Esophagus muscularis mucosa (tissue), 4 donors: ENCODE results near the gene RAD51B. TPM values are rescaled to one million over a fixed set of nuclear protein-coding genes. Genes with fewer than 3 reads are reported as not detected.

Experiments used
- DNase-seq: peaks from one replicate; pipeline ENCODE4 v3.0.0-alpha.2; 2017; ENCODE audit errors: extremely low spot score
- H3K27ac ChIP-seq, 4 donors: fragments of 200-600 bp; sonication (generic); replicated peaks in 1 of 4; 1 replicate in 3 of 4; 2 replicates in 1 of 4; pipeline ENCODE4 v1.5.1; 2016 to 2019; ENCODE audit warnings: mild to moderate bottlenecking in 1 of 4
- H3K27me3 ChIP-seq, 4 donors: fragments of 200-600 bp; sonication (generic); one replicate each; pipeline versions ENCODE4 v1.5.1 to v1.6.0; 2016 to 2019
- H3K36me3 ChIP-seq, 4 donors: fragments of 200-600 bp; sonication (generic); one replicate each; pipeline ENCODE4 v1.5.1; 2016 to 2019
- H3K4me1 ChIP-seq, 4 donors: fragments of 200-600 bp; sonication (generic); one replicate each; pipeline ENCODE4 v1.5.1; 2016 to 2019
- H3K4me3 ChIP-seq, 4 donors: fragments of 200-600 bp; sonication (generic); 1 replicate in 2 of 4; 2 replicates in 2 of 4; pipeline ENCODE4 v1.5.1; 2016 to 2019; ENCODE audit warnings: mild to moderate bottlenecking in 4 of 4, moderate library complexity in 1 of 4
- H3K9me3 ChIP-seq, 4 donors: fragments of 200-600 bp; sonication (generic); 1 replicate in 3 of 4; 2 replicates in 1 of 4; pipeline ENCODE4 v1.5.1; 2016 to 2019
- CTCF ChIP-seq, 3 experiments: fragments of 200-600 bp in 2 of 3; fragments of 450-650 bp in 1 of 3; sonication (generic) in 2 of 3; IDR thresholded peaks; one replicate each; pipeline ENCODE4 v1.5.1; 2017 to 2019; ENCODE audit warnings: antibody characterized with exemption in 3 of 3, mild to moderate bottlenecking in 2 of 3, moderate library complexity in 1 of 3
- EP300 ChIP-seq: sonication (generic); formaldehyde crosslinking; IDR thresholded peaks from one replicate; pipeline ENCODE4 v1.6.1; 2017; ENCODE audit warnings: antibody characterized with exemption
- POLR2A ChIP-seq: fragments of 450-650 bp; IDR thresholded peaks from one replicate; pipeline ENCODE4 v1.6.1; 2017; ENCODE audit warnings: antibody characterized with exemption, moderate library complexity, mild to moderate bottlenecking, low read depth
- POLR2AphosphoS5 ChIP-seq, 2 donors: sonication (generic); formaldehyde crosslinking; IDR thresholded peaks; one replicate each; pipeline ENCODE4 v1.6.1; 2017; ENCODE audit warnings: antibody characterized with exemption in 2 of 2
- WGBS: methylation state at CpG from one replicate; pipeline ENCODE4 v1.1.5; 2018; 5-methylcytosine and 5-hydroxymethylcytosine counted together
- intact Hi-C: fragments of 100-400 bp; cut with DNase I; formaldehyde crosslinking; loops from one replicate; pipeline ENCODE4 v1.15.1; 2023
- total RNA-seq, 4 donors: library from RNA; depleted of rRNA; stranded (reverse); fragments of >200 nt; gene quantifications; one replicate each; pipeline versions ENCODE4 v1.1.0 to v1.2.1, GENCODE V29; 2016

The RAD51B gene
- total RNA-seq, 4 donors from 2014 or later: 2.8 to 11.1 (median 5.1) TPM

- TF ChIP-seq CTCF (IDR thresholded peaks at IDR 0.05) (peak; percentile 26 to 32 (median 30)), POLR2AphosphoS5 (IDR thresholded peaks at IDR 0.05) (no peak)
- H3K27me3 ChIP-seq: no peaks in the 10 kb centered on the region
- peaks cover 0 to 7% (median 5%) of the 10 kb centered on the region in 4 donors for H3K4me1 ChIP-seq
- WGBS: 45% methylated on average over 1 of the region's 1 CpG
- intact Hi-C loops: no loop called here
- H3K36me3 ChIP-seq: no peaks in the 10 kb centered on the region
- H3K4me3 ChIP-seq: no peak overlapping the region
- no peak overlapping the region for H3K27ac ChIP-seq
- DNase-seq: no peak
- H3K9me3 ChIP-seq: no peaks in the 10 kb centered on the region
Observed at GRCh38 chr14:67883717-67884116, 64.1 kb downstream of the RAD51B start.

- H3K4me1 ChIP-seq: peaks cover 0 to 7% (median 5%) of the 10 kb centered on the region in 4 donors
- H3K36me3 ChIP-seq: no peaks in the 10 kb centered on the region
- no peak overlapping the region for H3K4me3 ChIP-seq
- no peak for DNase-seq
- no peak overlapping the region for H3K27ac ChIP-seq
- H3K27me3 ChIP-seq: no peaks in the 10 kb centered on the region
- H3K9me3 ChIP-seq: no peaks in the 10 kb centered on the region
- intact Hi-C loops: no loop called here
- no peak for TF ChIP-seq CTCF (IDR thresholded peaks at IDR 0.05)
- no peak for TF ChIP-seq POLR2AphosphoS5 (IDR thresholded peaks at IDR 0.05)
- TF ChIP-seq EP300: no peak
- TF ChIP-seq POLR2A: no peak
- 83% methylated on average over 2 of the region's 2 CpGs for WGBS
Observed at GRCh38 chr14:67886191-67886590, 66.6 kb downstream of the RAD51B start.

- DNase-seq: no peak
- intact Hi-C loops: no loop called here
- H3K4me1 ChIP-seq: peaks cover 0 to 7% (median 5%) of the 10 kb centered on the region in 4 donors
- H3K27ac ChIP-seq: no peak overlapping the region
- no peaks in the 10 kb centered on the region for H3K36me3 ChIP-seq
- TF ChIP-seq POLR2AphosphoS5 (IDR thresholded peaks at IDR 0.05): no peak
- no peak for TF ChIP-seq POLR2A
- no peak for TF ChIP-seq EP300
- TF ChIP-seq CTCF (IDR thresholded peaks at IDR 0.05): no peak
- no peaks in the 10 kb centered on the region for H3K27me3 ChIP-seq
- no peaks in the 10 kb centered on the region for H3K9me3 ChIP-seq
- WGBS: 86% methylated on average over 3 of the region's 3 CpGs
- H3K4me3 ChIP-seq: no peak overlapping the region
Observed at GRCh38 chr14:67887478-67887877, 67.9 kb downstream of the RAD51B start.

- no peak overlapping the region for H3K27ac ChIP-seq
- no peaks in the 10 kb centered on the region for H3K27me3 ChIP-seq
- H3K4me3 ChIP-seq: no peak overlapping the region
- intact Hi-C loops: no loop called here
- no peak for DNase-seq
- H3K36me3 ChIP-seq: no peaks in the 10 kb centered on the region
- H3K9me3 ChIP-seq: no peaks in the 10 kb centered on the region
- 86% methylated on average over 4 of the region's 4 CpGs for WGBS
- no peak for TF ChIP-seq CTCF (IDR thresholded peaks at IDR 0.05)
- no peak for TF ChIP-seq POLR2AphosphoS5 (IDR thresholded peaks at IDR 0.05)
- no peak for TF ChIP-seq POLR2A
- TF ChIP-seq EP300: no peak
- H3K4me1 ChIP-seq: peaks cover 0 to 2% (median under 1%) of the 10 kb centered on the region in 4 donors
Observed at GRCh38 chr14:67889455-67889854, 69.9 kb downstream of the RAD51B start.

GRCh38 chr14:67892466-67893100 is 73.0 kb downstream of the RAD51B start:
- Histone ChIP-seq H3K9me3 (no peaks in the 10 kb centered on the region), H3K4me1 (no peaks in the 10 kb centered on the region), H3K36me3 (no peaks in the 10 kb centered on the region), H3K27ac (no peak overlapping the region), H3K4me3 (no peak overlapping the region), H3K27me3 (no peaks in the 10 kb centered on the region)
- WGBS: 94% methylated on average over 1 of the region's 1 CpG
- no peak for DNase-seq
- TF ChIP-seq EP300: no peak
- TF ChIP-seq POLR2A: no peak
- no peak for TF ChIP-seq CTCF (IDR thresholded peaks at IDR 0.05)
- no peak for TF ChIP-seq POLR2AphosphoS5 (IDR thresholded peaks at IDR 0.05)
- intact Hi-C loops: no loop called here
